ENCODE measurements around the gene ADAM12. TPM values are rescaled to one million over a fixed set of nuclear protein-coding genes. Genes with fewer than 3 reads are reported as not detected.

ADAM12 gene
- total and polyA plus RNA-seq, 9 of the 15 experiments (the other 6 are each of a cell fraction or from before 2014, with no cell fraction given), result not detected

GRCh38 chr10:126061526-126061925, 326.8 kb downstream of the ADAM12 start:
- H3K9me3 ChIP-seq (replicated peaks; ENCODE audit: control insufficient read depth, insufficient read depth, low read depth, low read length), result no peaks in the 10 kb centered on the region
- ATAC-seq (no peak), DNase-seq (ENCODE audit: extremely low read depth in 1 of 4, low spot score in 3 of 4) (no peak), FAIRE-seq (no peak)
- no peak overlapping the region for H3K27ac ChIP-seq (ENCODE audit: extremely low read depth, low read depth, low read length)
- BruUV-seq (replicated peaks), result no TSS peak
- no peaks in the 10 kb centered on the region for H3K9me1 ChIP-seq (ENCODE audit: control insufficient read depth, insufficient read depth, low read length)
- in situ Hi-C loops (cut with MboI) (no loop called here), intact Hi-C loops (cut with micrococcal nuclease) (no loop called here)
- CTCF ChIA-PET (ENCODE audit: low intra/inter-chr PET ratio), result no interaction called here
- no peak for TF ChIP-seq VEZF1 (CRISPR knock-in tag; IDR thresholded peaks at IDR 0.05)
- TF ChIP-seq KAT7 (CRISPR knock-in tag; IDR thresholded peaks at IDR 0.05; ENCODE audit: borderline replicate concordance), result no peak
- no peak for TF ChIP-seq GABPA (tag; conservative IDR thresholded peaks at IDR 0.05; ENCODE audit: low read depth)
- TF ChIP-seq ZKSCAN8 (CRISPR knock-in tag; IDR thresholded peaks at IDR 0.05), result no peak
- TF ChIP-seq FOXK2 (conservative IDR thresholded peaks at IDR 0.05 in 1 of 2, IDR thresholded peaks at IDR 0.05 in 1 of 2; ENCODE audit: low read depth in 2 of 2), result no peak
- TF ChIP-seq CHAMP1 (IDR thresholded peaks at IDR 0.05), result no peak
- H4K20me1 ChIP-seq (replicated peaks; ENCODE audit: control insufficient read depth, insufficient read depth, low read length), result no peaks in the 10 kb centered on the region; the same call in 1 of the 2 replicates
- no peaks in the 10 kb centered on the region for H3K36me3 ChIP-seq (ENCODE audit: control insufficient read depth, insufficient read depth, low read length)
- POLR2A ChIA-PET, result no interaction called here
- H3K4me2 ChIP-seq (ENCODE audit: insufficient read depth, low read length), result no peak overlapping the region
- WGBS (ENCODE audit: insufficient coverage, low coverage, missing lambda C conversion rate), result 0% methylated on average over 3 of the region's 3 CpGs
- H3K4me1 ChIP-seq (replicated peaks in 1 of 2; ENCODE audit: control insufficient read depth in 2 of 2, insufficient read depth in 2 of 2, low read length in 2 of 2), result no peaks in the 10 kb centered on the region
- no peak overlapping the region for H2AFZ ChIP-seq (ENCODE audit: low read depth, low read length)
- peaks cover 0 to 32% of the 10 kb centered on the region in 2 experiments; a peak in 2 of 5 replicates for H3K27me3 ChIP-seq (ENCODE audit: control insufficient read depth in 2 of 2, insufficient read depth in 2 of 2, low read length in 2 of 2)
- no peak overlapping the region for H3K9ac ChIP-seq (ENCODE audit: insufficient read depth in 1 of 2, low read depth in 2 of 2, low read length in 2 of 2)
- no peaks in the 10 kb centered on the region for H3K79me2 ChIP-seq (ENCODE audit: control insufficient read depth, insufficient read depth, low read length)
- H3K4me3 ChIP-seq, result no peak overlapping the region

All from K562 (cell line).